KMS-11 (cell line): Measurements from ENCODE around the gene TTC1.
A peak's percentile ranks its signal among the peaks of the same experiment; 100 is the strongest.

Experiments used
- H2AFZ ChIP-seq: fragments of 200-600 bp; sonication (generic); 2 replicates; pipeline ENCODE4 v1.6.1; 2016; ENCODE audit warnings: antibody characterized with exemption, mixed run types, low read depth
- H3K27ac ChIP-seq: fragments of 200-600 bp; sonication (generic); 2 replicates; pipeline ENCODE4 v1.6.1; 2016; ENCODE audit warnings: mild to moderate bottlenecking, mixed run types
- H3K27me3 ChIP-seq: fragments of 200-600 bp; sonication (generic); 2 replicates; pipeline ENCODE4 v1.6.1; 2017; ENCODE audit warnings: mild to moderate bottlenecking, low read depth, mixed run types, moderate library complexity; ENCODE audit not compliant: insufficient read depth
- H3K36me3 ChIP-seq: fragments of 200-600 bp; sonication (generic); 2 replicates; pipeline ENCODE4 v1.6.1; 2017; ENCODE audit warnings: mild to moderate bottlenecking, mixed run types; ENCODE audit not compliant: insufficient read depth
- H3K4me1 ChIP-seq: fragments of 200-600 bp; sonication (generic); 2 replicates; pipeline ENCODE4 v1.6.1; 2016; ENCODE audit warnings: mild to moderate bottlenecking, low read depth, mixed run types; ENCODE audit not compliant: poor library complexity, severe bottlenecking
- H3K4me2 ChIP-seq: fragments of 200-600 bp; sonication (generic); 2 replicates; pipeline ENCODE4 v1.7.0; 2016; ENCODE audit warnings: mild to moderate bottlenecking, mixed run types
- H3K4me3 ChIP-seq: fragments of 200-600 bp; sonication (generic); IDR thresholded peaks from 2 replicates; pipeline ENCODE4 v1.6.1; 2017; ENCODE audit warnings: low read depth, low read length, mixed read lengths; ENCODE audit not compliant: insufficient read depth
- H3K79me2 ChIP-seq: fragments of 200-600 bp; sonication (generic); 2 replicates; pipeline ENCODE4 v1.6.1; 2016; ENCODE audit warnings: low read depth, mixed run types; ENCODE audit not compliant: insufficient read depth
- H3K9ac ChIP-seq: fragments of 200-600 bp; sonication (generic); 2 replicates; pipeline ENCODE4 v1.6.1; 2016; ENCODE audit warnings: mild to moderate bottlenecking, mixed run types
- H4K20me1 ChIP-seq: fragments of 200-600 bp; sonication (generic); 2 replicates; pipeline ENCODE4 v1.6.1; 2016; ENCODE audit warnings: mild to moderate bottlenecking, mixed run types; ENCODE audit not compliant: insufficient read depth
- CTCF ChIP-seq: fragments of 200-600 bp; sonication (generic); conservative IDR thresholded peaks from 2 replicates; pipeline ENCODE4 v1.6.1; 2017; ENCODE audit warnings: low read depth, mild to moderate bottlenecking, antibody characterized with exemption, low read length, moderate library complexity, mixed read lengths

TTC1 gene

GRCh38 chr5:160018945-160019625 is 10.1 kb downstream of the TTC1 start:
- H3K4me1 ChIP-seq, result peaks cover 10% of the 10 kb centered on the region
- no peak overlapping the region for H3K4me2 ChIP-seq
- no peaks in the 10 kb centered on the region for H3K79me2 ChIP-seq
- no peaks in the 10 kb centered on the region for H3K36me3 ChIP-seq
- H4K20me1 ChIP-seq, result no peaks in the 10 kb centered on the region
- no peaks in the 10 kb centered on the region for H3K27me3 ChIP-seq
- TF ChIP-seq CTCF, result no peak
- no peak overlapping the region for H2AFZ ChIP-seq
- H3K27ac ChIP-seq, result no peak overlapping the region
- no peak overlapping the region for H3K4me3 ChIP-seq
- no peak overlapping the region for H3K9ac ChIP-seq

- TF ChIP-seq CTCF, result no peak
- Histone ChIP-seq H3K36me3 (no peaks in the 10 kb centered on the region), H3K4me2 (no peak overlapping the region), H3K9ac (no peak overlapping the region), H3K4me3 (no peak overlapping the region), H3K27ac (no peak overlapping the region), H2AFZ (no peak overlapping the region), H3K4me1 (peaks cover 10% of the 10 kb centered on the region), H3K27me3 (no peaks in the 10 kb centered on the region), H3K79me2 (no peaks in the 10 kb centered on the region), H4K20me1 (no peaks in the 10 kb centered on the region)
These were observed 11.4 kb downstream of the TTC1 start for GRCh38 chr5:160020266-160020770.

- no peaks in the 10 kb centered on the region for H3K36me3 ChIP-seq
- no peak overlapping the region for H3K4me3 ChIP-seq
- no peak for TF ChIP-seq CTCF
- no peaks in the 10 kb centered on the region for H3K79me2 ChIP-seq
- no peak overlapping the region for H3K4me2 ChIP-seq
- no peak overlapping the region for H3K27ac ChIP-seq
- no peak overlapping the region for H2AFZ ChIP-seq
- peaks cover 10% of the 10 kb centered on the region for H3K4me1 ChIP-seq
- no peaks in the 10 kb centered on the region for H3K27me3 ChIP-seq
- no peak overlapping the region for H3K9ac ChIP-seq
- no peaks in the 10 kb centered on the region for H4K20me1 ChIP-seq
These were observed 12.0 kb downstream of the TTC1 start for GRCh38 chr5:160020964-160021363.

GRCh38 chr5:160021831-160022446 is 13.0 kb downstream of the TTC1 start:
- H3K9ac ChIP-seq, result no peak overlapping the region
- peak; percentile 77 for TF ChIP-seq CTCF
- no peaks in the 10 kb centered on the region for H4K20me1 ChIP-seq
- no peaks in the 10 kb centered on the region for H3K36me3 ChIP-seq
- no peak overlapping the region for H2AFZ ChIP-seq
- no peaks in the 10 kb centered on the region for H3K79me2 ChIP-seq
- H3K27me3 ChIP-seq, result no peaks in the 10 kb centered on the region
- peaks cover 10% of the 10 kb centered on the region for H3K4me1 ChIP-seq
- peak overlapping the region; percentile 33; the same call in 1 of the 2 replicates for H3K4me2 ChIP-seq
- H3K27ac ChIP-seq, result peak overlapping the region; percentile 28; the same call in 1 of the 2 replicates
- no peak overlapping the region for H3K4me3 ChIP-seq
